OCI-LY7 (cell line): Measurements from ENCODE around the gene KHSRP. TPM values are rescaled to one million over a fixed set of nuclear protein-coding genes. Genes with fewer than 3 reads are reported as not detected.
A peak's percentile ranks its signal among the peaks of the same experiment; 100 is the strongest.

Experiments
- Bru-seq: library from RNA; stranded (reverse); fragments of 400-500 nt; gene quantifications from one replicate; lab custom pipeline; 2021; lab: Mats Ljungman, UMichigan
- BruChase-seq, 2 experiments: library from RNA; stranded (reverse); fragments of 400-500 nt; gene quantifications; one replicate each; lab custom pipeline; 2021; lab: Mats Ljungman, UMichigan
- BruUV-seq: library from RNA; stranded (reverse); fragments of 400-500 nt; replicated peaks from 2 replicates; lab custom pipeline; 2021; lab: Mats Ljungman, UMichigan
- CTCF ChIA-PET: fragments of 300-600 bp; sonication (Branson Sonifier 250); formaldehyde crosslinking; loops from one replicate; lab custom pipeline; 2022; ENCODE audit warnings: antibody characterized with exemption; ENCODE audit not compliant: unreplicated experiment; lab: Charles Lee
- POLR2A ChIA-PET: fragments of 300-600 bp; sonication (Branson Sonifier 250); formaldehyde crosslinking; loops from one replicate; lab custom pipeline; 2022; ENCODE audit warnings: antibody characterized with exemption; lab: Charles Lee
- DNase-seq: peaks from one replicate; pipeline ENCODE4 v3.0.0-alpha.2; 2015; ENCODE audit warnings: low spot score
- H2AFZ ChIP-seq: fragments of 200-600 bp; sonication (generic), shearing (Covaris generic); 2 replicates; pipeline ENCODE4 v1.6.1; 2014; ENCODE audit warnings: mild to moderate bottlenecking, antibody characterized with exemption, low read length, moderate library complexity
- H3K27ac ChIP-seq: fragments of 200-600 bp; sonication (generic); 2 replicates; pipeline ENCODE4 v1.5.1; 2014; ENCODE audit warnings: mixed run types, low read depth, mild to moderate bottlenecking, moderate library complexity, low read length, inconsistent platforms; ENCODE audit not compliant: poor library complexity, severe bottlenecking
- H3K36me3 ChIP-seq: fragments of 200-600 bp; sonication (generic); 2 replicates; pipeline ENCODE4 v1.6.1; 2014; ENCODE audit warnings: mild to moderate bottlenecking, antibody characterized with exemption, low read length, moderate library complexity, mixed read lengths; ENCODE audit not compliant: insufficient read depth
- H3K4me1 ChIP-seq: fragments of 200-600 bp; sonication (generic); 2 replicates; pipeline ENCODE4 v1.5.1; 2014; ENCODE audit warnings: mild to moderate bottlenecking, low read length; ENCODE audit not compliant: insufficient read depth, poor library complexity, severe bottlenecking
- H3K4me2 ChIP-seq: fragments of 200-600 bp; sonication (generic); 2 replicates; pipeline ENCODE4 v1.6.1; 2014; ENCODE audit warnings: mild to moderate bottlenecking, low read length
- H3K4me3 ChIP-seq: fragments of 200-600 bp; sonication (generic); 2 replicates; pipeline ENCODE4 v1.5.1; 2014; ENCODE audit warnings: mild to moderate bottlenecking, low read depth, low read length; ENCODE audit not compliant: poor library complexity, severe bottlenecking
- H3K79me2 ChIP-seq: fragments of 200-600 bp; sonication (generic); 2 replicates; pipeline ENCODE4 v1.6.1; 2016; ENCODE audit warnings: low read depth, mild to moderate bottlenecking, low read length, moderate library complexity, mixed read lengths; ENCODE audit not compliant: insufficient read depth
- H3K9me2 ChIP-seq: fragments of 200-600 bp; sonication (generic); 2 replicates; pipeline ENCODE4 v1.6.1; 2016; ENCODE audit warnings: mild to moderate bottlenecking, low read length, mixed read lengths; ENCODE audit not compliant: insufficient read depth
- H3K9me3 ChIP-seq: fragments of 200-600 bp; sonication (generic); 2 replicates; pipeline ENCODE4 v1.6.1; 2014; ENCODE audit warnings: mild to moderate bottlenecking, mixed run types, low read length, mixed read lengths
- H4K20me1 ChIP-seq: fragments of 200-600 bp; sonication (generic); 2 replicates; pipeline ENCODE4 v1.6.1; 2014; ENCODE audit warnings: mild to moderate bottlenecking, antibody characterized with exemption, low read length, moderate library complexity, mixed read lengths; ENCODE audit not compliant: insufficient read depth
- CTCF ChIP-seq: fragments of 200-600 bp; sonication (generic); conservative IDR thresholded peaks from 2 replicates; pipeline ENCODE4 v1.5.1; 2014; ENCODE audit warnings: mild to moderate bottlenecking, antibody characterized with exemption, low read length, moderate library complexity, mixed read lengths
- EZH2phosphoT487 ChIP-seq: fragments of 200-600 bp; sonication (generic); IDR thresholded peaks from 2 replicates; pipeline ENCODE4 v1.6.1; 2018; ENCODE audit warnings: low read depth, borderline replicate concordance, mild to moderate bottlenecking, mixed run types, antibody characterized with exemption, low read length, moderate library complexity, mixed read lengths
- intact Hi-C: fragments of 100-400 bp; cut with micrococcal nuclease; formaldehyde crosslinking; loops from one replicate; pipeline ENCODE4 v1.10.0; 2022; ENCODE audit not compliant: unreplicated experiment
- long read RNA-seq: library from polyadenylated mRNA; stranded (forward); transcript quantifications from one replicate; pipeline ENCODE4 v2.0.0, GENCODE V29; 2022
- total RNA-seq, 2 experiments: library from RNA; depleted of rRNA in 1 of 2; stranded (reverse); fragments of >200 nt in 1 of 2; shearing (Covaris generic) in 1 of 2; gene quantifications; 2 replicates each; pipeline ENCODE4 v1.2.3, GENCODE V29; 2014 to 2022

The KHSRP gene
- total RNA-seq (2014; rRNA removed; shearing (Covaris generic)) = 255 and 271 TPM in 2 replicates
- total RNA-seq (2022) = 468 and 499 TPM in 2 replicates
- percentile 91 among the genes with signal in this experiment for Bru-seq, nascent RNA
- percentile 99 among the genes with signal in this experiment for BruChase-seq, experiment 1, labeled RNA remaining after a 6-hour chase
- BruChase-seq, experiment 2, labeled RNA remaining after a 2-hour chase = percentile 98 among the genes with signal in this experiment
- long read RNA-seq, transcript KHSRP-201 (20 exons, 2,993 nt) = major isoform, 9 of 70 reads
- long read RNA-seq, partial matches to known transcripts = 18 of 70 reads
- long read RNA-seq, other reads (novel, unspliced or antisense) = 38 of 70 reads

- Histone ChIP-seq H3K9me3 (no peaks in the 10 kb centered on the region), H3K4me3 (peak within 1 kb of the TSS; percentile 94), H3K79me2 (peaks cover 48% of the 10 kb centered on the region), H3K36me3 (peaks cover 40% of the 10 kb centered on the region), H3K4me2 (peak within 1 kb of the TSS; percentile 87), H3K4me1 (peaks cover 26% of the 10 kb centered on the region), H4K20me1 (peaks cover 24% of the 10 kb centered on the region), H2AFZ (peak within 1 kb of the TSS; percentile 53; the same call in 1 of the 2 replicates), H3K9me2 (no peaks in the 10 kb centered on the region), H3K27ac (peak within 1 kb of the TSS; percentile 48)
- BruUV-seq = no TSS peak
- POLR2A ChIA-PET = interaction anchor here (1.2 kb wide), 1 partner anchor 52 kb away, joined by 5 read pairs; the partner anchor contains the start of gene ALKBH7
- intact Hi-C loops = loop anchor here (2.0 to 10.0 kb wide), 3 partner anchors 36 to 260 kb away; partner anchors contain the start of gene ALKBH7
- DNase-seq = peak; percentile 51
- TF ChIP-seq CTCF = no peak
- TF ChIP-seq EZH2phosphoT487 = no peak
- CTCF ChIA-PET = no interaction called here
These were observed at the start of gene KHSRP for GRCh38 chr19:6424195-6424938. Gene KHSRP (minus strand): TSS chr19:6424811. CDS start chr19:6424701, 110 bp downstream.

- H3K4me1 ChIP-seq = peaks cover 5% of the 10 kb centered on the region
- H3K9me3 ChIP-seq = no peaks in the 10 kb centered on the region
- TF ChIP-seq EZH2phosphoT487 (no peak), CTCF (no peak)
- no peak overlapping the region for H3K4me2 ChIP-seq
- CTCF ChIA-PET = no interaction called here
- no peak overlapping the region for H3K4me3 ChIP-seq
- H3K27ac ChIP-seq = no peak overlapping the region
- H3K9me2 ChIP-seq = no peaks in the 10 kb centered on the region
- no peaks in the 10 kb centered on the region for H3K79me2 ChIP-seq
- intact Hi-C loops = no loop called here
- peaks cover 49% of the 10 kb centered on the region for H3K36me3 ChIP-seq
- H4K20me1 ChIP-seq = no peaks in the 10 kb centered on the region
- no peak overlapping the region for H2AFZ ChIP-seq
- BruUV-seq = no TSS peak
- POLR2A ChIA-PET = no interaction called here
- DNase-seq = no peak
These were observed 49.0 kb upstream of the KHSRP start for GRCh38 chr19:6473647-6474046.
